Activated CD4-positive, alpha-beta T cell treated with anti-CD3 and anti-CD28 coated beads, Interleukin-10, Interleukin-2, amounts not matched to agents 100 ng/mL and 50 ng/mL, durations not matched to agents 16 hours and 8 hours (primary cell): ENCODE data around the gene GSTO2.
"Not testable (repeated sequence)": the region's sequence is repeated elsewhere in the genome, so short reads cannot be mapped to it uniquely, and the experiment has no call there.

Source experiments
- DNase-seq: peaks from one replicate; pipeline ENCODE4 v3.0.0-alpha.2; 2020

The GSTO2 gene

DNA sequence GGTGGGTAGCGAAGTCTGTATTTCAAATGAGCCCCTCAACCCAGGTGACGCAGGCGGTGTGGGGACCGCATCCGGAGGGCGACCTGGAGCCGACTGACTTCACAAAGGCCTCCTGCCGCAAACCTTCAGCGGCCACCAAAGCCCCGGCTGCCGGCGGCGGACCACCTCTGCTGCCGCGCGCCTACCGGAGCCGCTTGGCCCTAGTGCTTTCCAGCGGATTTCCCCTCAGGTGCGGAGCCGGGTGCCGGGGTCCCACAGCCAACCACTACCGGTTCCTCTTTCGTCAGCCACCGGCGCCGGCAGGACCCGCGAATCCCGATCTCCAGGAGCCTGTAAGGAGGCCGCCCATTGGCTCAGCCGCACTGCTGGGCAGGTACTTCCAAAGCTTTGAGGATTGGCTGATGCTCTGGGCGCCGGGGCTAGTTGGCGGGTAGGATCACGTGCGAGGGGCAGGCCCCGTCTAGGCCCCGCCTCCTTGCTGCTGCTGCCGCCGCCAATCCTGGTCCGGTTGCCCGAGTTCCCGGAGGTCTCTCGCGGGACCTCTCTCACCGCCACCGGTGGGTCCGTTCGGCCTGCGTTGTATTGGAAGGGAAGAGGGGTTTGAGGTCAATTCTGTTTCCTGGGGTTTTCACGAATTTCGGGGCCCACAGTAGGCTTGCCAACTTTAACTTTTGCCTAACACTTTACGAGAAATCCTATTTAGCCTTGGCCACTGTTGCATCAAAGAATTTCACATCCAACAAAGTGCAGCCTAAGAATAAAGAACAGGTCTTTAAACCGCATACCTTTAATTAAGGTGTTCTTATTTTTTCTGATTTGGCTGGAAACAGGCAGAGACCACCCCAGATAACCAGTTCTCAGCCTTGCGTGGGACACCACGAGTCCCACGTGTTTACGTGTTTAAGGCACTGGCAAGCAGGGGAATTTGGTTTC is at the start of gene GSTO2:
Gene GSTO2, plus strand, starts transcription at position 472 of the 933 bp plus-strand sequence. CDS start 5,732 bp downstream, outside the sequence.
- DNase-seq, result peak; percentile 100

DNA sequence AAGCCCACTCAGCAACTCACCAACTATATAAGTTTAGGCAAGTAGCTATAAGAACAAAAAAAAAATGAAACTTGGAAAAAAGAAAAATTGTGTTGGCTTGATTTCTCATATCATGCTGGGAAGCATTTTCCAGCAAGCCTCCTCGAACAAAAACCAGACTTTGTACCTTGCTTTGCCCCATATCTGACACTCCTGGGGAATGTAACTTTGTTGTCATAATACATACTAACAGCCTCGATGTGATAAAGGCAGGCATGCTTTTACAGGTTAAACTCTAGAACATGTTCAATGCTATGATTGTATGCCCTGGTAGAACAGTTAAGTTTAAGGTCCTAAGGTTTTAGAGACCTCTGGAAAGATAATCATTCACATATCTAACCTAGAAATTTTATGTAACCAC is 48.5 kb upstream of the GSTO2 start:
- no peak for DNase-seq

DNA sequence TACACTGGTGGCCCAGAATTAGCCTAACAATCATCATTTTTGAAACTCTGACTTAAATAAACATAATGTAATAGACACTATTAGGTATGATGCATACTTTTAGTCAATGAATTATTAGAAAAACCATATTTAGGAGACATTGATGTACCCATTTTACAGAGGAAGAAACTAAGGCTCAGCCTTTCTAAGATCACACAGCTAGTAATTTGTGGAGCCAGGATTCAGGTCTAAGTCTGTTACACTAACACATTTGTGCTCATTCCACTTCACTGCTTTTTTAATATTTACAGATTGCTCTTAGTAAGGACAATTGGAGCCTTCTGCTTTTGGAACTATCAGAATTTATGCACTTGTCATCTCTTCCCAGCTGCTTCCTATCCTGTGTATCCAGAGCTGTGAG is 45.7 kb upstream of the GSTO2 start:
- no peak for DNase-seq

DNA sequence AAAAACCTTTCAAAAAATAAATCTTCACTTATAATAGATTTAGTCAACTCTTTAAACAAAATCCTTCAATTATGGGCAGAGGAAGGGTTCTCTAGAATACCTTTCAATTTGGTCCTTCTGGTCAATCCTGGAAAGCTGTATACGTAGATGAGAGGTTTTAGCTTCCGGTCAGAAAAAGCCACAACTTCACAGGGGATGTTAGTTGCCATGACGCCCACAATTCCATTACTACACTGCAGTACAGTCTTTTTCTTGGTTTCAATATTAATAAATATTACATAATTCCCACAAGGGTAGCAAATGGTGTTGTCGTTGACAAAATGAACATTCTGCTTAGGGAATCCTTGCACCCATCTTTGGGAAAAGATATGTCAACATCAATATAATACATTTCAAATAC is 38.5 kb upstream of the GSTO2 start:
- no peak for DNase-seq

DNA sequence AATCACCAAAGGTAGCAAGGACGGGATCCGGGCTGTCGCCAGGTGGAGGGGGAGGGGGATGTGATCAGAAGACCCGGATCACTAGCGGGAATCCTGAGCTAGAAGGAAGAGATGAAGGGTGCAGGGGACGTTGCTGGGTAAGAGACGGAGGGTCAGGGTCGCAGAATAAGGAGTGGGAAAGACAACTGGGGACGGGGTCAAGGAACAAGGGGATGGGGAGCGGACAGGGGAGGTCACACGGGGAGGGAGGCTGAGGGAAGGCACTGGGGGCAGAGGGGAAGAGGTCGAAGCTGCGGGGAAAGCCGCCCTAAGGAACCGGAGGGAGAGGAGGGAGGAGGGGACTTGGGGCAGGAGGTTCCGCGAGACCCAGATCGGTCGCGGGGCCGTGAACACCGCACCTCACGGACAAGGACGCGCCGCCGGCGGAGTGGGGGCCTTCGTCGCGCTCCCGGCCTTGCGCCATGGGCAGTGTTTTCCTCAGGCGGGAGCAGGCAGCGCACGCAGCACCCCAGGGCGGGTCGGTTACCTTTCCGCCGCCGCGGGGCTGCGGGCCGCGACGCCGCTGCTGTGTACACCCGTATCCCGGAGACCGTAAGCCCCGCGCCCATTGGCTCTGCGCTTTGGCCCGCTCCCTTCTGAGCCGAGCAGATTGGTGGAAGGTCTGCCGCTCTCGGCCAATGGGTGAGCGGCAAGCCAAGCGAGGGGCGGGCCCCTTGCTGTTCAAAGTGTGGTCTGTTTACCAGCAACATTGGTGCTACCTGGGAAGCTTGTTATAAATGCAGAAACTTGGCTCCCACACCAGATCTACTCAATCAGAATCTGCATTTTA is 37.0 kb upstream of the GSTO2 start, which contains the start of gene CFAP43:
Gene CFAP43, minus strand, starts transcription at position 581 of the 829 bp plus-strand sequence. Its CDS starts 118 bp downstream, at position 463.
- peak; percentile 99 for DNase-seq

DNA sequence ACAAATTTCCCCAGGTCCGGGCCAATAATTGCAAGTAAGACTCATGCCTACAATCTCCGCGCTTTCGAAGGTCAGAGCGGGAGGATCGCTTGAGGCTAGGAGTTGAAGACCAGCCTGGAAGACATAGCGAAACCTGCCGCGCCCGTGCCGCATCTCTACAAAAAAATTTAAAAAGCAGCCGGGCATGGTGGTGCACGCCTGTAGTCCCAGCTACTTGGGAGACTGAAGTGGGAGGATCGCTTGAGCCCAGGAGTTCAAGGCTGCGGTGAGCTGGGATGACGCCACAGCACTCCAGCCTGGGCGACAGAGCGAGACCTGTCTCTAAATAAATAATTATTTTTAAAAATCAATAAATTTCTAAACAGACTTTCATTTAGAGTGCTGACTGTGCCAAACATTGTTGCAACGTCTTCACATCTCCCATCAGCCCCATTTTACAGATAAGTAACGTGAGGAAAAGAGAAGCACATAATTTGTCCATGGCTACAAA is 36.3 kb upstream of the GSTO2 start:
- DNase-seq, result no peak

- no peak for DNase-seq
Measured at GRCh38 chr10:104233817-104234216, 35.2 kb upstream of the GSTO2 start.

- DNase-seq, result no peak
Measured at GRCh38 chr10:104234934-104235333, 34.0 kb upstream of the GSTO2 start.

DNA sequence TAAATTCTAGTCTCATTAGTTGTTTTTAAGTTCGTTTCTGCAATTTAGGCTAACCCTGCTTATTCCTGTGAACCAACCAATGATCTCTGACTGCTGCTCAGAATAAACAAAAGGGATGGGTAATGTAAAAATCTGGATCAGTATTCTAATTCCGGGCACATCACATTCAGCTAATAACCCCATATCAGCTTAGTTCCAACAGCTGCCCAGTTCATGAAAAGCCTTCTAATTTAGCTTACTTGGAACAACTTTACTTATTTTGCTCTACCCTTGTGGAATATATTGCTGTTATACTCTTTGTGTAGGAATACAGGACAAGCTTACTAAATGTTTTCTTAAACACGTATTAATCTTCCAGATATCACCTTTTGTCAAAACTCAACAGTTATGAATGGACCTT is 33.2 kb upstream of the GSTO2 start:
- no peak for DNase-seq

DNA sequence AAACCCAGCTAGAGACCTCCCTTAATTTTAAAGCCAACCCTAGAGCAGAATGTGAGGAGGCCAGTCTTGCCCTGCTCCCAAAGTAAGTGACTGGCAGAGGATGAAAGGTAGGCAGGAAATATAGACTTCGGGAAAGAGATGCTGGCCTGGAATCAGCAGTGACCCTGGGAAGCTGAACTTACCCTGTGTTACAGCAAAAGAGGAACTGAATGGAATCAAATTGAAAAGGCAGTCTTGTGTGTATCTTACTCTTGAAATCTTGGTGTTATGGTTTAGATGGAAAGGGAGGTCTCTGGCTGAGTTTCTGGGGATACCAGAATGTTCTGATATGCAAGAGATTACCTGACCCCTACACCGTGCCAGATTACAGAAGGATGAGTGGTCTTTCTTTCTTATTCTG is 28.9 kb upstream of the GSTO2 start:
- no peak for DNase-seq

DNA sequence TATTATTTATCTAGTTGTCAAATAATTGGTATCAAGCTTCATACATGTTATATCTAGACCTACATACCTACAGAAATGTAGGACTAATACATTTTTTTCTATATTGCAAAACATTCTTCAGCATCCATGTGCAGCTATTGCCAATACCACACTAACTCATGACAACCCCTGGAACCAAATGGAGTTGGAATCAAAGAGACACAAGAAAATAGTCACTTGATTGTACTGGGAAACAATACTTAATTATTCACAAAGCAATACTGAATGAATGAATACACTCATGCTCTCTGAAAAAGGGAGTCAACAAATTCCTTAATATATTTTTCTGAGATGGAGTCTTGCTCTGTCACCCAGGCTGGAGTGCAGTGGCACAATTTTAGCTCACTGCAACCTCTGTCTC is 26.4 kb upstream of the GSTO2 start:
- DNase-seq, result no peak

- DNase-seq, result not testable (repeated sequence)
Measured at GRCh38 chr10:104243009-104243408, 26.0 kb upstream of the GSTO2 start.

DNA sequence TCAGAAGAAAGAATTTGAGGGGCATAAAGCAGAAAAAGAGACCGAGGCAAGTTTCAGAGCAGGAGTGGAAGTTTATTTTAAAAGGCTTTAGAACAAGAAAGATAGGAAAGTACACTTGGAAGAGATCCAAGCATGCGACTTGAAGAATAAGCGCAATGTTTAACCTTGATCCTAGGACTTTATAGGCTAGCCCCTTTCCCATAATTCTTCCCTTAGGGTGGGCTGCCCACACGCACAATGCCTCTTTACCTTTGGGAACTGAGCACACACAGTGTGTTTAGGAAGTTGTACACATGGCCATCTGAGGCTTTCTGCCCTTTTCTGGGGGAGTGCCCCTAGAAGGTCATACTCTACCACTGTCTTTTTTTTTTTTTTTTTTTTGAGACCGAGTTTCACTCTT is 25.5 kb upstream of the GSTO2 start:
- DNase-seq, result no peak

DNA sequence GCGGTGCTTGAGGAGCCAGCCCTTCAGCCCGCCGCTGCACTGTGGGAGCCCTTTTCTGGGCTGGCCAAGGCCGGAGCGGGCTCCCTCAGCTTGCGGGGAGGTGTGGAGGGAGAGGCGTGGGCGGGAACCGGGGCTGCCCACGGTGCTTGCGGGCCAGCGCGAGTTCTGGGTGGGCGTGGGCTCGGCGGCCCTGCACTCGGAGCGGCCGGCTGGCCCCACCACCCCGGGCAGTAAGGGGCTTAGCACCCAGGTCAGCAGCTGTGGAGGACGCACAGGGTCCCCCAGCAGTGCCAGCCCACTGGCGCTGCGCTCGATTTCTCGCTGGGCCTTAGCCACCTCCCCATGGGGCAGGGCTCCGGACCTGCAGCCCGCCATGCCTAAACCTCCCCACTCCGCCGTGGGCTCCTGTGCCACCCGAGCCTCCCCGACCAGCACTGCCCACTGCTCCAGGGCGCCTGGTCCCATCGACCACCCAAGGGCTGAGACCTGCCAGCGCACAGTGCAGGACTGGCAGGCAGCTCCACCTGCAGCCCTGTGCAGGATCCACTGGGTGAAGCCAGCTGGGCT is 23.8 kb upstream of the GSTO2 start:
- no peak for DNase-seq

- DNase-seq, result peak; percentile 19
Measured at GRCh38 chr10:104246976-104247375, 22.0 kb upstream of the GSTO2 start.

DNA sequence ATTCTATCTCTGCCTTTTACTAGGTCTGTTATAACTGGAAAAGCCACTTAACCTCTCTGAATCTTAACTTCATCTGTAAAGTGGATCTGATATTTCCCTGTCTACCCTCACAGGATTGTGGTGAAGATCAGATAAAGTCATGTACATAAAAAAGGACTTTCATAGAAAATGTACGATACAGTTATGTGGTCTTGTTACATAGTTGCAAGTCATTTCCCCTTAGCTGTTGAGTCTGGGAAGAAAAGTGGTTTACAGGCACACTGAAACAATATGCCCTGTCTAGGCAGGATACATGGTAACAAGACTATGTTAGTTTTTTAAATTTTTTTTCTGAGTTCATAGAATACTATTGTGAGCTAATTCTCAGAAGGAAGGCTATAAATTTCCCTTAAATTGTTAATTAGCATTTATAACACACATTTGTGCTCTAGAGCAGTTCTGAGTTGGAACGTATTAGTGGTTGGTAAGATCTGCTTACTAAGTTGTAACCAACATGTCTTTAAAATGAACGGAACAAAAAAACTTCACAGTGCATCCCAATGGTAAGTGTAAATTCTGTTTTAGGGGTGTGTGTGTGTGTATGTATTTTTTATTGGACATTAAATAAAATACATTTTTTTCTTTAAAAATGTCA is 21.4 kb upstream of the GSTO2 start:
- DNase-seq, result no peak

DNA sequence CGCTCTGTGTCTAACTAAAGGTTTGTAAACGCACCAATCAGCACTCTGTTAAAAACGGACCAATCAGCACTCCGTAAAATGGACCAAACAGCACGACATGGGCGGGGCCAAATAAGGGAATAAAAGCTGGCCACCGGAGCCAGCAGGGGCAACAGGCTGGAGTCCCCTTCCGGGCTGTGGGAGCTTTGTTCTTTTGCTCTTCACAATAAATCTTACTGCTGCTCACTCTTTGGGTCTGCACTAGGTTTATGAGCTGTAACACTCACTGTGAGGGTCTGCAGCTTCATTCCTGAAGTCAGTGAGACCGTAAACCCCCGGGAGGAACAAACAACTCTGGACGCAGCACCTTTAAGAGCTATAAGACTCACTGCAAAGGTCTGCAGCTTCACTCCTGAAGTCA is 20.1 kb upstream of the GSTO2 start:
- DNase-seq, result not testable (repeated sequence)

- no peak for DNase-seq
Measured at GRCh38 chr10:104250371-104250770, 18.6 kb upstream of the GSTO2 start.

DNA sequence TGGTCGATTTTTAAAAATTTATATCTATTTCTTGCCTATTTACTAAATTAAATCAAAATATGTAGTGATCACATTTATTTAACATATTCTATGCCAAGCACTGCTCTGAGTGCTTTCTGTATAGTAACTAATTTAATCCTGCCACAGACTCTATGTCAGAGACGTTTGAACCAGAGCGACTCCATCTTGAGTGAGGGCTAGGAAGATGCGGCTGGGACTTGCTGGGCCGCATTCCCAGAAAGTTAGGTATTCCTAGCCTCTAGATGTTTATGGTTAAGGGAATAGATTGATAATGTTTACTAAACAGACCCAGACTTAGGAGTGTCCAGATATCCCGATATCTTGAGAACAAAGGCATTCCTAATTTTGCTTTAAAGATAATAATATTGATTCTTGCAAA is 17.5 kb upstream of the GSTO2 start:
- DNase-seq, result no peak

- no peak for DNase-seq
Measured at GRCh38 chr10:104252368-104252767, 16.6 kb upstream of the GSTO2 start.

- no peak for DNase-seq
Measured at GRCh38 chr10:104253106-104253505, 15.9 kb upstream of the GSTO2 start.

DNA sequence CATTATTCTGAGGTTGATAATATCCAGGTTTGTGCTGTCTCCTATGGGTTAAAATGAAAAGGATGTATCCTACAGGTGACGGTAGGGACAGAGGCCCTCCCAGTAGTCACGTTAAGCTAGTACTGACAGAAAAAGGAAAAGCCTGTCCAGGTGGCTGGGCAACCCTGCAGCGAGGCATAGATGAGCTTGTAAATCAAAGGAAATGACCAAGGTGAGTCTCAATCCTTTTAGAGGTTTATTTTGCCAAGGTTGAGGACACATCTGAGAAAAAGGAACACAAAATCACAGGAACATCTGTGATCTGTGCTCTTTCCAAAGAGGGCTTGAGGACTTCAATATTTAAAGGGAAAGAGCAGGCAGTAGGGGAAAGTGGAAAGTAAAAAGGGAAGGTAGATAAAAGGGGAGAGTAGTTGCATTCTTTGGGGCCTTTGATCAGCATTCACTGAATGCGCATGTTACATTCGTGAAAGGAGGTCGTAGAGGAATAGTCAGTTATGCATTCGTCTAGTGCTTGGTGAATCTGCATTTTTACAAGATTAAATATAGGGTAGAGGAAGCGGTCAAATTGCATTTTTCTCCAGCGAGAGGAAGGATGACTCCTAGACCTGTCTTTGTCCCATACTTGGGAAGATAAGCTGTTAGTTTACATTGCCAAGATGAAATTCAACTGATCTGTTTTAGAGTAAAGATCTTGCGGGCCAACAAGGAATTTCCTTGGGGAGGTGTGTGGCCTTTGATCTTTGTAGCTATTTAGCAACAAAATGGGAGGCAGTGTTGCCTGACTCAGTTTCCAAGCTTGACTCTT is 15.2 kb upstream of the GSTO2 start:
- DNase-seq, result no peak
